HEK293 (cell line): ENCODE results near the gene PRPF40B.

Experiments used
- CTCF ChIA-PET: fragments of 350-600 bp; formaldehyde crosslinking; extraction: SDS; loops from one replicate; lab custom pipeline; 2021; ENCODE audit warnings: antibody characterized with exemption; lab: Yijun Ruan, JAX
- POLR2A ChIA-PET: fragments of 300-600 bp; formaldehyde crosslinking; extraction: SDS; loops from one replicate; lab custom pipeline; 2020; ENCODE audit warnings: antibody characterized with exemption, inconsistent platforms; lab: Yijun Ruan, JAX
- H3K27ac ChIP-seq: fragments of 200-500 bp; sonication (Bioruptor generic); 2 replicates; pipeline ENCODE4 v1.5.1; 2014; ENCODE audit warnings: low read depth, low read length, control low read depth, inconsistent platforms; ENCODE audit errors: extremely low read depth
- H3K36me3 ChIP-seq, 2 experiments: fragments of 200-500 bp in 1 of 2; sonication (Bioruptor generic) in 1 of 2; 1 replicate in 1 of 2; 2 replicates in 1 of 2; pipeline ENCODE4 v1.5.1; 2014 to 2017; ENCODE audit warnings: inconsistent platforms in 2 of 2, low read length in 2 of 2; ENCODE audit not compliant: control insufficient read depth in 2 of 2, insufficient read depth in 1 of 2
- H3K4me1 ChIP-seq: fragments of 200-500 bp; sonication (Bioruptor generic); 2 replicates; pipeline ENCODE4 v1.5.1; 2014; ENCODE audit warnings: mild to moderate bottlenecking, low read length, inconsistent platforms; ENCODE audit not compliant: control insufficient read depth, insufficient read depth
- H3K4me3 ChIP-seq: 2 replicates; pipeline ENCODE4 v1.5.1; 2011; ENCODE audit warnings: low read depth, mild to moderate bottlenecking, control low read depth, low read length, moderate library complexity
- H3K9me3 ChIP-seq: fragments of 200-500 bp; sonication (Bioruptor generic); 2 replicates; pipeline ENCODE4 v1.5.1; 2014; ENCODE audit warnings: low read depth, low read length, inconsistent platforms; ENCODE audit not compliant: control insufficient read depth, insufficient read depth
- HOXD13 ChIP-seq: sonication (generic); formaldehyde crosslinking; IDR thresholded peaks from 2 replicates; pipeline ENCODE4 v1.8.0; 2022; ENCODE audit warnings: missing genetic modification reagents, borderline replicate concordance
- INSM2 ChIP-seq: fragments of 450-650 bp; formaldehyde crosslinking; IDR thresholded peaks from 2 replicates; pipeline ENCODE4 v1.5.1; 2016; ENCODE audit warnings: missing biosample characterization, missing genetic modification characterization
- KLF9 ChIP-seq: fragments of 450-650 bp; formaldehyde crosslinking; IDR thresholded peaks from 2 replicates; pipeline ENCODE4 v1.5.1; 2016; ENCODE audit warnings: missing biosample characterization, missing genetic modification characterization, low read depth
- MZF1 ChIP-seq: fragments of 450-650 bp; formaldehyde crosslinking; IDR thresholded peaks from 2 replicates; pipeline ENCODE4 v1.5.1; 2017; ENCODE audit warnings: missing biosample characterization, missing genetic modification characterization, borderline replicate concordance
- PRDM4 ChIP-seq: fragments of 450-650 bp; formaldehyde crosslinking; IDR thresholded peaks from 2 replicates; pipeline ENCODE4 v1.5.1; 2017; ENCODE audit warnings: missing biosample characterization, missing genetic modification characterization
- SCRT2 ChIP-seq: fragments of 450-650 bp; formaldehyde crosslinking; IDR thresholded peaks from 2 replicates; pipeline ENCODE4 v1.5.1; 2016; ENCODE audit warnings: missing biosample characterization, missing genetic modification characterization
- SP3 ChIP-seq: fragments of 450-650 bp; formaldehyde crosslinking; IDR thresholded peaks from 2 replicates; pipeline ENCODE4 v1.5.1; 2016; ENCODE audit warnings: missing biosample characterization, missing genetic modification characterization
- ZBTB1 ChIP-seq: fragments of 450-650 bp; formaldehyde crosslinking; IDR thresholded peaks from 2 replicates; pipeline ENCODE4 v1.5.1; 2016; ENCODE audit warnings: missing biosample characterization, missing genetic modification characterization
- ZNF23 ChIP-seq: fragments of 450-650 bp; formaldehyde crosslinking; IDR thresholded peaks from 2 replicates; pipeline ENCODE4 v1.5.1; 2016; ENCODE audit warnings: missing biosample characterization, missing genetic modification characterization, borderline replicate concordance
- ZNF26 ChIP-seq: fragments of 450-650 bp; formaldehyde crosslinking; IDR thresholded peaks from 2 replicates; pipeline ENCODE4 v1.5.1; 2016; ENCODE audit warnings: missing biosample characterization, missing genetic modification characterization
- ZNF48 ChIP-seq: fragments of 450-650 bp; formaldehyde crosslinking; IDR thresholded peaks from 2 replicates; pipeline ENCODE4 v1.5.1; 2016; ENCODE audit warnings: missing biosample characterization, missing genetic modification characterization
- ZNF555 ChIP-seq: fragments of 450-650 bp; formaldehyde crosslinking; conservative IDR thresholded peaks from 2 replicates; pipeline ENCODE4 v1.5.1; 2017; ENCODE audit warnings: missing biosample characterization, mild to moderate bottlenecking, missing genetic modification characterization, inconsistent platforms
- ZNF571 ChIP-seq: fragments of 450-650 bp; formaldehyde crosslinking; IDR thresholded peaks from 2 replicates; pipeline ENCODE4 v1.5.0; 2017; ENCODE audit warnings: missing biosample characterization, missing genetic modification characterization
- ZNF660 ChIP-seq: fragments of 450-650 bp; IDR thresholded peaks from 2 replicates; pipeline ENCODE4 v1.5.1; 2018; ENCODE audit warnings: missing biosample characterization, mild to moderate bottlenecking, missing genetic modification characterization
- ZNF701 ChIP-seq: fragments of 450-650 bp; formaldehyde crosslinking; IDR thresholded peaks from 2 replicates; pipeline ENCODE4 v1.5.1; 2016; ENCODE audit warnings: missing biosample characterization, missing genetic modification characterization
- TF ChIP-seq, protein P1 (sequence below): fragments of 450-650 bp; formaldehyde crosslinking; IDR thresholded peaks from 2 replicates; pipeline ENCODE4 v1.5.1; 2016; ENCODE audit warnings: missing biosample characterization, missing genetic modification characterization
- TF ChIP-seq, protein P2 (sequence below): fragments of 450-650 bp; formaldehyde crosslinking; IDR thresholded peaks from 2 replicates; pipeline ENCODE4 v1.5.1; 2016; ENCODE audit warnings: missing biosample characterization, missing genetic modification characterization
- TF ChIP-seq, protein P3 (sequence below): sonication (generic); formaldehyde crosslinking; IDR thresholded peaks from 2 replicates; pipeline ENCODE4 v1.8.1; 2022; ENCODE audit warnings: mild to moderate bottlenecking, moderate library complexity, missing genetic modification reagents
- TF ChIP-seq, protein P4 (sequence below): fragments of 450-650 bp; formaldehyde crosslinking; IDR thresholded peaks from 2 replicates; pipeline ENCODE4 v1.5.1; 2016; ENCODE audit warnings: missing biosample characterization, missing genetic modification characterization
- TF ChIP-seq, protein P5 (sequence below): fragments of 450-650 bp; formaldehyde crosslinking; IDR thresholded peaks from 2 replicates; pipeline ENCODE4 v1.5.1; 2016; ENCODE audit warnings: missing biosample characterization, missing genetic modification characterization

Gene PRPF40B

GRCh38 chr12:49624921-49625577 lies 1.7 kb downstream of the PRPF40B start:
- ChIA-PET CTCF (interaction anchor here (0.5 to 2.6 kb wide), 5 partner anchors 8 to 320 kb away, joined by 3 to 20 read pairs (median 7); no protein-coding TSS in a partner anchor), POLR2A (interaction anchor here (0.7 kb wide), 1 partner anchor 153 kb away, joined by 3 read pairs; no protein-coding TSS in a partner anchor)
- Histone ChIP-seq H3K27ac (no peak overlapping the region), H3K4me3 (no peak overlapping the region), H3K4me1 (no peaks in the 10 kb centered on the region), H3K36me3 (no peaks in the 10 kb centered on the region), H3K9me3 (no peaks in the 10 kb centered on the region)
- TF ChIP-seq, protein P1, sequence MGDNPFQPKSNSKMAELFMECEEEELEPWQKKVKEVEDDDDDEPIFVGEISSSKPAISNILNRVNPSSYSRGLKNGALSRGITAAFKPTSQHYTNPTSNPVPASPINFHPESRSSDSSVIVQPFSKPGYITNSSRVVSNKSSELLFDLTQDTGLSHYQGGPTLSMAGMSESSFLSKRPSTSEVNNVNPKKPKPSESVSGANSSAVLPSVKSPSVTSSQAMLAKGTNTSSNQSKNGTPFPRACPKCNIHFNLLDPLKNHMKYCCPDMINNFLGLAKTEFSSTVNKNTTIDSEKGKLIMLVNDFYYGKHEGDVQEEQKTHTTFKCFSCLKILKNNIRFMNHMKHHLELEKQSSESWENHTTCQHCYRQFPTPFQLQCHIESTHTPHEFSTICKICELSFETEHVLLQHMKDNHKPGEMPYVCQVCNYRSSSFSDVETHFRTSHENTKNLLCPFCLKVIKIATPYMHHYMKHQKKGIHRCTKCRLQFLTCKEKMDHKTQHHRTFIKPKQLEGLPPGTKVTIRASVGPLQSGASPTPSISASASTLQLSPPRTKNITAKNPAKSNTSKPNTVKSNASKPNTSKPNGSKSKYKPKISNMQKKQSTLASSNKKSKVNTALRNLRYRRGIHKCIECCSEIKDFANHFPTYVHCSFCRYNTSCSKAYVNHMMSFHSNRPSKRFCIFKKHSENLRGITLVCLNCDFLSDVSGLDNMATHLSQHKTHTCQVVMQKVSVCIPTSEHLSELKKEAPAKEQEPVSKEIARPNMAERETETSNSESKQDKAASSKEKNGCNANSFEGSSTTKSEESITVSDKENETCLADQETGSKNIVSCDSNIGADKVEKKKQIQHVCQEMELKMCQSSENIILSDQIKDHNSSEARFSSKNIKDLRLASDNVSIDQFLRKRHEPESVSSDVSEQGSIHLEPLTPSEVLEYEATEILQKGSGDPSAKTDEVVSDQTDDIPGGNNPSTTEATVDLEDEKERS (tag by site-specific recombination) = peak; percentile 37; the same call in 1 of the 2 replicates
- TF ChIP-seq SP3 = no peak
- TF ChIP-seq, protein P2, sequence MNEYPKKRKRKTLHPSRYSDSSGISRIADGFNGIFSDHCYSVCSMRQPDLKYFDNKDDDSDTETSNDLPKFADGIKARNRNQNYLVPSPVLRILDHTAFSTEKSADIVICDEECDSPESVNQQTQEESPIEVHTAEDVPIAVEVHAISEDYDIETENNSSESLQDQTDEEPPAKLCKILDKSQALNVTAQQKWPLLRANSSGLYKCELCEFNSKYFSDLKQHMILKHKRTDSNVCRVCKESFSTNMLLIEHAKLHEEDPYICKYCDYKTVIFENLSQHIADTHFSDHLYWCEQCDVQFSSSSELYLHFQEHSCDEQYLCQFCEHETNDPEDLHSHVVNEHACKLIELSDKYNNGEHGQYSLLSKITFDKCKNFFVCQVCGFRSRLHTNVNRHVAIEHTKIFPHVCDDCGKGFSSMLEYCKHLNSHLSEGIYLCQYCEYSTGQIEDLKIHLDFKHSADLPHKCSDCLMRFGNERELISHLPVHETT (tag by site-specific recombination) = peak; percentile 61; the same call in 1 of the 2 replicates
- no peak for TF ChIP-seq INSM2
- TF ChIP-seq ZNF26 (tag by site-specific recombination) = no peak
- TF ChIP-seq, protein P3, sequence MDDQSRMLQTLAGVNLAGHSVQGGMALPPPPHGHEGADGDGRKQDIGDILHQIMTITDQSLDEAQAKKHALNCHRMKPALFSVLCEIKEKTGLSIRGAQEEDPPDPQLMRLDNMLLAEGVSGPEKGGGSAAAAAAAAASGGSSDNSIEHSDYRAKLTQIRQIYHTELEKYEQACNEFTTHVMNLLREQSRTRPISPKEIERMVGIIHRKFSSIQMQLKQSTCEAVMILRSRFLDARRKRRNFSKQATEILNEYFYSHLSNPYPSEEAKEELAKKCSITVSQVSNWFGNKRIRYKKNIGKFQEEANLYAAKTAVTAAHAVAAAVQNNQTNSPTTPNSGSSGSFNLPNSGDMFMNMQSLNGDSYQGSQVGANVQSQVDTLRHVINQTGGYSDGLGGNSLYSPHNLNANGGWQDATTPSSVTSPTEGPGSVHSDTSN = no peak
- TF ChIP-seq SCRT2 (tag by site-specific recombination) = no peak
- no peak for TF ChIP-seq PRDM4 (tag by site-specific recombination)
- TF ChIP-seq, protein P4, sequence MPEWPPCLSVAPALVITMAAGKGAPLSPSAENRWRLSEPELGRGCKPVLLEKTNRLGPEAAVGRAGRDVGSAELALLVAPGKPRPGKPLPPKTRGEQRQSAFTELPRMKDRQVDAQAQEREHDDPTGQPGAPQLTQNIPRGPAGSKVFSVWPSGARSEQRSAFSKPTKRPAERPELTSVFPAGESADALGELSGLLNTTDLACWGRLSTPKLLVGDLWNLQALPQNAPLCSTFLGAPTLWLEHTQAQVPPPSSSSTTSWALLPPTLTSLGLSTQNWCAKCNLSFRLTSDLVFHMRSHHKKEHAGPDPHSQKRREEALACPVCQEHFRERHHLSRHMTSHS (tag by site-specific recombination) = no peak
- TF ChIP-seq ZNF23 = no peak
- no peak for TF ChIP-seq ZBTB1 (tag by site-specific recombination)
- TF ChIP-seq ZNF48 (tag by site-specific recombination) = no peak
- TF ChIP-seq ZNF555 (tag by site-specific recombination) = no peak
- TF ChIP-seq, protein P5, sequence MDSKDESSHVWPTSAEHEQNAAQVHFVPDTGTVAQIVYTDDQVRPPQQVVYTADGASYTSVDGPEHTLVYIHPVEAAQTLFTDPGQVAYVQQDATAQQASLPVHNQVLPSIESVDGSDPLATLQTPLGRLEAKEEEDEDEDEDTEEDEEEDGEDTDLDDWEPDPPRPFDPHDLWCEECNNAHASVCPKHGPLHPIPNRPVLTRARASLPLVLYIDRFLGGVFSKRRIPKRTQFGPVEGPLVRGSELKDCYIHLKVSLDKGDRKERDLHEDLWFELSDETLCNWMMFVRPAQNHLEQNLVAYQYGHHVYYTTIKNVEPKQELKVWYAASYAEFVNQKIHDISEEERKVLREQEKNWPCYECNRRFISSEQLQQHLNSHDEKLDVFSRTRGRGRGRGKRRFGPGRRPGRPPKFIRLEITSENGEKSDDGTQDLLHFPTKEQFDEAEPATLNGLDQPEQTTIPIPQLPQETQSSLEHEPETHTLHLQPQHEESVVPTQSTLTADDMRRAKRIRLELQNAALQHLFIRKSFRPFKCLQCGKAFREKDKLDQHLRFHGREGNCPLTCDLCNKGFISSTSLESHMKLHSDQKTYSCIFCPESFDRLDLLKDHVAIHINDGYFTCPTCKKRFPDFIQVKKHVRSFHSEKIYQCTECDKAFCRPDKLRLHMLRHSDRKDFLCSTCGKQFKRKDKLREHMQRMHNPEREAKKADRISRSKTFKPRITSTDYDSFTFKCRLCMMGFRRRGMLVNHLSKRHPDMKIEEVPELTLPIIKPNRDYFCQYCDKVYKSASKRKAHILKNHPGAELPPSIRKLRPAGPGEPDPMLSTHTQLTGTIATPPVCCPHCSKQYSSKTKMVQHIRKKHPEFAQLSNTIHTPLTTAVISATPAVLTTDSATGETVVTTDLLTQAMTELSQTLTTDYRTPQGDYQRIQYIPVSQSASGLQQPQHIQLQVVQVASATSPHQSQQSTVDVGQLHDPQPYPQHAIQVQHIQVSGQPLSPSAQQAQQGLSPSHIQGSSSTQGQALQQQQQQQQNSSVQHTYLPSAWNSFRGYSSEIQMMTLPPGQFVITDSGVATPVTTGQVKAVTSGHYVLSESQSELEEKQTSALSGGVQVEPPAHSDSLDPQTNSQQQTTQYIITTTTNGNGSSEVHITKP (tag by site-specific recombination) = no peak
- TF ChIP-seq ZNF660 (tag by site-specific recombination) = no peak
- no peak for TF ChIP-seq MZF1 (tag by site-specific recombination)
- no peak for TF ChIP-seq ZNF701 (tag by site-specific recombination)
- TF ChIP-seq KLF9 (tag by site-specific recombination) = no peak
- no peak for TF ChIP-seq HOXD13 (CRISPR knock-in tag)
- TF ChIP-seq ZNF571 = no peak
